Astrocyte (in vitro differentiated cells and primary cell): ENCODE data around the gene MAP4K4. TPM values are rescaled to one million over a fixed set of nuclear protein-coding genes. Genes with fewer than 3 reads are reported as not detected.
A peak's percentile ranks its signal among the peaks of the same experiment; 100 is the strongest.

Experiments
- DNase-seq: peaks from one replicate; pipeline ENCODE4 v3.0.0-alpha.2; 2010; ENCODE audit warnings: low read depth
- FAIRE-seq: peaks from 2 replicates; lab custom pipeline; 2011; peaks lifted over from hg19 to GRCh38; lab: Jason Lieb, UNC
- H2AFZ ChIP-seq: 2 replicates; pipeline ENCODE4 v1.6.0; 2012; ENCODE audit warnings: low read depth, low read length, inconsistent platforms
- H3K27ac ChIP-seq: 2 replicates; pipeline ENCODE4 v1.5.1; 2011; ENCODE audit warnings: low read depth, low read length, inconsistent platforms
- H3K27me3 ChIP-seq: 2 replicates; pipeline ENCODE4 v1.6.0; 2011; ENCODE audit warnings: low read length, inconsistent platforms; ENCODE audit not compliant: insufficient read depth
- H3K36me3 ChIP-seq: 2 replicates; pipeline ENCODE4 v1.5.1; 2011; ENCODE audit warnings: low read length, inconsistent platforms; ENCODE audit not compliant: insufficient read depth
- H3K4me1 ChIP-seq: 2 replicates; pipeline ENCODE4 v1.5.1; 2011; ENCODE audit warnings: low read length, inconsistent platforms; ENCODE audit not compliant: insufficient read depth
- H3K4me2 ChIP-seq: 2 replicates; pipeline ENCODE4 v1.6.0; 2012; ENCODE audit warnings: low read length, inconsistent platforms
- H3K4me3 ChIP-seq: 2 replicates; pipeline ENCODE4 v1.5.1; 2011; ENCODE audit warnings: low read depth, mild to moderate bottlenecking, low read length, inconsistent platforms; ENCODE audit not compliant: insufficient read depth
- H3K79me2 ChIP-seq: 2 replicates; pipeline ENCODE4 v1.6.0; 2012; ENCODE audit warnings: mild to moderate bottlenecking, low read length, inconsistent platforms; ENCODE audit not compliant: insufficient read depth
- H3K9ac ChIP-seq: 2 replicates; pipeline ENCODE4 v1.6.0; 2012; ENCODE audit warnings: mild to moderate bottlenecking, low read length, inconsistent platforms
- H3K9me3 ChIP-seq: 2 replicates; pipeline ENCODE4 v1.5.1; 2012; ENCODE audit warnings: low read depth, mild to moderate bottlenecking, low read length, inconsistent platforms; ENCODE audit not compliant: insufficient read depth
- H4K20me1 ChIP-seq: 2 replicates; pipeline ENCODE4 v1.6.0; 2012; ENCODE audit warnings: low read length, inconsistent platforms; ENCODE audit not compliant: insufficient read depth
- H3K27ac Mint-ChIP-seq: one replicate; pipeline ENCODE4 v1.8.0; 2021; ENCODE audit warnings: mild to moderate bottlenecking, mixed read lengths; ENCODE audit not compliant: unreplicated experiment
- H3K27me3 Mint-ChIP-seq: one replicate; pipeline ENCODE4 v1.8.0; 2021; ENCODE audit warnings: low read depth, mixed read lengths; ENCODE audit not compliant: unreplicated experiment
- H3K36me3 Mint-ChIP-seq: one replicate; pipeline ENCODE4 v1.8.0; 2021; ENCODE audit warnings: low read depth, mixed read lengths; ENCODE audit not compliant: unreplicated experiment
- H3K4me1 Mint-ChIP-seq: one replicate; pipeline ENCODE4 v1.8.0; 2021; ENCODE audit warnings: low read depth, mixed read lengths; ENCODE audit not compliant: unreplicated experiment
- H3K4me3 Mint-ChIP-seq: one replicate; pipeline ENCODE4 v1.8.0; 2021; ENCODE audit warnings: mild to moderate bottlenecking, moderate library complexity, mixed read lengths; ENCODE audit not compliant: unreplicated experiment
- H3K9me3 Mint-ChIP-seq: one replicate; pipeline ENCODE4 v1.8.0; 2021; ENCODE audit warnings: mild to moderate bottlenecking, mixed read lengths; ENCODE audit not compliant: unreplicated experiment
- CTCF ChIP-seq: IDR thresholded peaks from 2 replicates; pipeline ENCODE4 v1.5.1; 2011; ENCODE audit warnings: low read depth, mild to moderate bottlenecking, inconsistent platforms, low read length, moderate library complexity; ENCODE audit not compliant: insufficient read depth
- EZH2 ChIP-seq: IDR thresholded peaks from 2 replicates; pipeline ENCODE4 v1.6.1; 2012; ENCODE audit warnings: mild to moderate bottlenecking, low read length, inconsistent platforms; ENCODE audit not compliant: insufficient read depth
- total RNA-seq: library from RNA; stranded (reverse); gene quantifications from 2 replicates; pipeline ENCODE4 v1.2.1, GENCODE V29; 2021

Gene MAP4K4
- total RNA-seq, 1 donor from 2014 or later = 231 TPM

GRCh38 chr2:101753720-101754490 is 56.4 kb downstream of the MAP4K4 start:
- DNase-seq (no peak), FAIRE-seq (no peak)
- Histone ChIP-seq H2AFZ (no peak overlapping the region), H3K79me2 (peaks cover 83% of the 10 kb centered on the region), H3K36me3 (no peaks in the 10 kb centered on the region), H3K4me2 (peak overlapping the region; percentile 37), H4K20me1 (peaks cover 63% of the 10 kb centered on the region), H3K4me3 (no peak overlapping the region), H3K9me3 (no peaks in the 10 kb centered on the region), H3K27me3 (no peaks in the 10 kb centered on the region), H3K4me1 (peaks cover 59% of the 10 kb centered on the region), H3K27ac (no peak overlapping the region), H3K9ac (peak overlapping the region; percentile 43)
- Mint-ChIP-seq H3K4me3 (peak overlapping the region; percentile 43), H3K27me3 (no peaks in the 10 kb centered on the region), H3K4me1 (peaks cover 69% of the 10 kb centered on the region), H3K27ac (no peak overlapping the region), H3K9me3 (no peaks in the 10 kb centered on the region), H3K36me3 (peaks cover 5% of the 10 kb centered on the region)
- TF ChIP-seq CTCF (no peak), EZH2 (no peak)

- no peaks in the 10 kb centered on the region for H3K27me3 ChIP-seq
- TF ChIP-seq CTCF = no peak
- TF ChIP-seq EZH2 = no peak
- DNase-seq (peak; percentile 76), FAIRE-seq (no peak)
- no peaks in the 10 kb centered on the region for H3K9me3 ChIP-seq
- H3K4me2 ChIP-seq = no peak overlapping the region
- peak overlapping the region; percentile 42 for H3K27ac ChIP-seq
- H4K20me1 ChIP-seq = peaks cover 63% of the 10 kb centered on the region
- H3K4me3 ChIP-seq = no peak overlapping the region
- no peak overlapping the region for H3K4me3 Mint-ChIP-seq
- no peak overlapping the region for H3K9ac ChIP-seq
- no peaks in the 10 kb centered on the region for H3K9me3 Mint-ChIP-seq
- H3K36me3 Mint-ChIP-seq = peaks cover 5% of the 10 kb centered on the region
- H3K4me1 ChIP-seq = peaks cover 59% of the 10 kb centered on the region
- no peaks in the 10 kb centered on the region for H3K36me3 ChIP-seq
- peak overlapping the region; percentile 21 for H3K27ac Mint-ChIP-seq
- no peaks in the 10 kb centered on the region for H3K27me3 Mint-ChIP-seq
- no peak overlapping the region for H2AFZ ChIP-seq
- peaks cover 72% of the 10 kb centered on the region for H3K4me1 Mint-ChIP-seq
- H3K79me2 ChIP-seq = peaks cover 83% of the 10 kb centered on the region
Observed at GRCh38 chr2:101754618-101755017, 57.1 kb downstream of the MAP4K4 start.

- Histone ChIP-seq H3K4me3 (no peak overlapping the region), H3K4me2 (no peak overlapping the region), H3K9ac (no peak overlapping the region), H3K79me2 (peaks cover 89% of the 10 kb centered on the region), H3K27me3 (no peaks in the 10 kb centered on the region), H3K9me3 (no peaks in the 10 kb centered on the region), H3K4me1 (peaks cover 52% of the 10 kb centered on the region), H4K20me1 (peaks cover 56% of the 10 kb centered on the region), H2AFZ (no peak overlapping the region), H3K27ac (no peak overlapping the region), H3K36me3 (no peaks in the 10 kb centered on the region)
- Mint-ChIP-seq H3K27ac (peak overlapping the region; percentile 41), H3K27me3 (no peaks in the 10 kb centered on the region), H3K36me3 (peaks cover 5% of the 10 kb centered on the region), H3K4me3 (no peak overlapping the region), H3K9me3 (no peaks in the 10 kb centered on the region), H3K4me1 (peaks cover 69% of the 10 kb centered on the region)
- no peak for DNase-seq
- no peak for FAIRE-seq
- TF ChIP-seq CTCF (no peak), EZH2 (no peak)
Observed at GRCh38 chr2:101756266-101756665, 58.8 kb downstream of the MAP4K4 start.
